GM21737 (cell line): Measurements from ENCODE around the gene FRMD4A.

Experiments
- ATAC-seq: cut with Tn5 transposase; IDR thresholded peaks from one replicate; pipeline ENCODE4 v1.9.1; 2021; ENCODE audit warnings: mild to moderate bottlenecking, moderate library complexity; ENCODE audit not compliant: unreplicated experiment

FRMD4A gene

GRCh38 chr10:13637894-13638293, 692.8 kb downstream of the FRMD4A start:
- ATAC-seq: no peak

DNA sequence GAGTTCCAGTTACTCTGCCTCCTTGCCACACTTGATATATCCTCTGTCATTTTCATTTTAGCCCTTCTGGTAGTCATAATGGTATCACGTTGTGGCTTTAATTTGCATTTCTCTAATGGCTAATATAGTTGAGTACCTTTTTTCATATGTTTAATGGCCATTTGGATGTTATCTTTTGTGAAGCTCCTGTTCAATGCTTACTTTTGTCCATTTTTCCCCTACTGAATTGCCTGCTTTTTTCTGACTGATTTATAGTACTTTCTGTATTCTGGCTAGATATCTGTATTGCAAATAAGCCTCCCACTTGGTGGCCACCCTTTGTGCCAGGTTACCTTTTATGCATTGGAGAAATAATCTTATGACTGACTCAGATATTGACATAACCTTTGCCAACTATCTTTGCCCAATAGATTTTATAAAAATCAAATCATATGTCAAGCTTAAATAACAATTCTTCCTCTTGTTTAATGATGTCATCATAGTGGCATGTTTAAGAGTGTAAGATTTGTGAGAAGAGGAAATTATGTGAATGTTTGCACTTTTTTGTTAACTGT, 693.3 kb downstream of the FRMD4A start:
- no peak for ATAC-seq

DNA sequence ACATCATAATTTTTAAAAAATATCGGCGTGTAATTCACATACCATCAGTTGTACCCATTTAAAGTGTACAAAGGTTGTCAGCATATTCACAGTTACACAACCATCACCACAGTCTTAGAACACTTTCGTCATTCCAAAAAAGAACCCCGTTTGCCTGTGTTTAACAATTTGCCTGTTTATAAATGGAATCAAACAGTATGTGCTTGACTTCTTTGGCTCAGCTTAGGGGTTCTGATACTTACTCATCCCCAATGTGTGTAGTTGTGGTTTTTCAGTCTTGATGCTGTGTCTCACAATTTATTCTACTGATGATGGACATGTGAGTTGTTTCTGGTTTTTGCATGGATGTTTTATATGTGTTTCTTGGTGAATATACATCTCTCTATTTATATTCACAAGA, 693.9 kb downstream of the FRMD4A start:
- ATAC-seq: no peak

GRCh38 chr10:13634207-13634606, 696.5 kb downstream of the FRMD4A start:
- no peak for ATAC-seq

DNA sequence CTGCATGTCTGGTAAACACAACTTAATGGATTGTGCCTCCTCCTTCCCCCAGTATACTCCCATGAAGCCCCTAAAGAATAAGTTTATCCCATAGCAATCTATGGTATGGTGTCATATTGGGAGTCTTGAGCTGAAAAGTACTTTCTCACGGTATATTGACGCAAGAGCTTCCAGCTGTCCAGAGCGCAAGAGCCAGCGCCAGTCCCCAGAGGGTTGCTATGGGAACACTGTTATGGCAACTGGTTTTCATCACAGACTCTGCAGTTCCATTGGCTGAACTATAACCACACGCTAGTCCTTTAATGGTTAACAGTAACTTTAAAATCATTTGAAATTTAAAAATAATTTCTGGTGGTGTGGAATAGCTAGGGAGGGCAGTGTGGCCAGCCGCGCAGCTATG, 697.0 kb downstream of the FRMD4A start:
- ATAC-seq: no peak

- ATAC-seq: no peak
Measured at GRCh38 chr10:13632884-13633440, 697.8 kb downstream of the FRMD4A start.

DNA sequence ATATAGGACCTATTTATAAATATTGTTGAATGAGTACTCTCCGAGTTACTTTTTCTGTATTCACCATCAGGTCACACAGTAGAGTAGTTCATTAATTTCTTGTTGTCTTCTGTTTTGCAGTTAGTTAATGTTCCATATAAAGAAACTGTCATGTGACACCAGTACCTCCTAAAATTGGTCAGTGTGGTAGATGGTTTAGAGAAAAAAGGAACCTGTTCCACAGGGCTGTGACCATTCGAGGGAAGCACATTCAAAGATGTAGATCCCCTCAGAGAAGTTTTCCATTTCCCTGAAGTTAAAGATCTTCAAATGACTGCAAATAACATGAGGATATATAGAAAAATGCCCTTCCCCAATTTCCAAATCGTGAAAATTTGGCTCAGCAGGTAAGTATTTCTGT, 698.3 kb downstream of the FRMD4A start:
- no peak for ATAC-seq

GRCh38 chr10:13631594-13631993, 699.1 kb downstream of the FRMD4A start:
- no peak for ATAC-seq

DNA sequence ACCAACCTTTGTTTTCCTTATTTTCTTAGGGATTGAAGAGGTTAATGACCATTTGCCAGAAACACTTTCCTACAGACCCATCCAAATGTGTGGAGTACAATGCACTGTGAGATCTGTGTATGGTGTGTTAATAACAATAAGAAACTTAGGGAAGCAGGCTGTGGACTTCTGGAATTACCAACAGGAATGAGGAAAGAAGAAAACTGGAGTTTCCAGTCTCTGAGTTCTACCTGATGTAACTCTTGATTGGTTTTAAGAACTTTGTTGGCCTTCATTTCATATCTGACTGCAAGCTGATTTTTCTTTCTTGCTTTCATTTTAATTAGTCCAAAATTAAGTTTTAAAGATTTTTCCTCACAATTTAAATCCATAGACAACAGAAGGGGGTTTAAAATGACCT, 700.5 kb downstream of the FRMD4A start:
- ATAC-seq: no peak

- ATAC-seq: no peak
Measured at GRCh38 chr10:13629116-13629515, 701.6 kb downstream of the FRMD4A start.

- no peak for ATAC-seq
Measured at GRCh38 chr10:13628661-13629060, 702.1 kb downstream of the FRMD4A start.

- ATAC-seq: no peak
Measured at GRCh38 chr10:13627459-13628310, 703.0 kb downstream of the FRMD4A start.

GRCh38 chr10:13624630-13625029, 706.1 kb downstream of the FRMD4A start:
- no peak for ATAC-seq

DNA sequence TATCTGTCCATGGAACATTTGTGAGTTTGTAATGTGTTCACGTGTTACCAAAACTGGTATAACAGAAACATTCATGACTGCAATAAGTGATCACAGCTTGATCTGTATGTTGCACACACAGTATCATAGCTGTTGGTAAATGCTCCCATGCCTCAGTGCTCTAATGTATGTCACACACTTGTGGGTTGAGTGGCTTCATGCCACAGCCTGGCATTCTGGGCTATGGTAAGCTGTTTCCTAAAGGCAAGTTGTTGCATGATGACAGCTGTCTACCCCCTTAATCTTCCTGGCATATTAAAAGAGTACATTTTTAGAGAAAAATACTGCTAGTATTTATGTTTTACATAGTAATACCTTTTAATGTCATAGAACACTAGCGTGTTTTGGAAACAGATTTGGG, 708.8 kb downstream of the FRMD4A start:
- ATAC-seq: no peak

DNA sequence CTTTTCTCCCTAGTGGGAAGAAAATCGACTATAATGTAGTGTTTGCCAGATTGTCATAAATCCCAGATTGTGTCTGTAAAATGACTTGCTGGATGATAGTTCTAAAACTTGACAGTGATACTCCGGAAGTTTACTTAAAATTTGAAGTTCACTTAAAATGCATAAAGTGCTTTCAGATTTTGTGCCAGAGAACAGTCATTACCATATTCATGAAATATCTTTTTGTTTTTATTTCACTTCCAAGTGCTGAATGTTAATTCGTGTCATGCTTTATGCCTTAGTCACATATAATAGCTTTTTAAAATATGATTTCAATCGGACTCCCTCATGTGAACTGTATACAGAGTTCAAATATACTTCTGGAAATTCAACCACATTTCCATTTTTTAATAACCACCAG, 713.6 kb downstream of the FRMD4A start:
- ATAC-seq: no peak

GRCh38 chr10:13615650-13616300, 714.9 kb downstream of the FRMD4A start:
- no peak for ATAC-seq

GRCh38 chr10:13614530-13615332, 716.0 kb downstream of the FRMD4A start:
- ATAC-seq: no peak

GRCh38 chr10:13613519-13613918, 717.2 kb downstream of the FRMD4A start:
- no peak for ATAC-seq

DNA sequence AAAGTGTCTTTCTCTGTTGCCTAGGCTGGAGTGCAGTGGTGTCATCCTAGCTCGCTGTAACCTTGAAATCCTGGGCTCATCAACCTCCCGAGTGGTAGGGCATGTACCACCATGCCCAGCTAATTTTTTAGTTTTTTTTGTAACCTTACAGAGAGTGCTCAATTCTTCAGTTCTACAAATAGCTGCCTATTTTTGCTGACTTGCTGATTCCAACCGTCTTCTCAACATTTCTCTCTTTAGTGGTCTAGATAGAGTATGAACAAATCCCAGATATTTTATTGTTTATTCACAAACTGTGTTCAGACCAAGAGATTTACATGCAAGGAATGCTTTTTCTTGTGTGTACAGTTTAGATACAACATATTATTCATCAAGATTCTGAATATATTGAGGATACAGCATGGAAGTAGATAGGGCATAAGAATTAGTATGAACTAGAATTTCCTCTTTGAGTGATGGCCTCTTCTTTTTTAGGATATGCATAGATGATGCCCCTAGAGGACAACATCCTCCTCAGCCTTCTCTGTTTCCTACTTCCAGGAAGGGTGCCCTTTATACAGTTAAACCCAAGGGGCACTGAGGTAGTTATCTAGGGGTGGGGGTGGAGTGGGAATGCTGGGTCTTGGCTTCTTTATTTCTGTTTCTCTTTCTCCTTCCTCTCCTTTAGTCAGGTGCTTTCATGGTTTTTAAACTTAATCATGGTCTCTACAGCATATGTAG, 717.9 kb downstream of the FRMD4A start:
- ATAC-seq: no peak

DNA sequence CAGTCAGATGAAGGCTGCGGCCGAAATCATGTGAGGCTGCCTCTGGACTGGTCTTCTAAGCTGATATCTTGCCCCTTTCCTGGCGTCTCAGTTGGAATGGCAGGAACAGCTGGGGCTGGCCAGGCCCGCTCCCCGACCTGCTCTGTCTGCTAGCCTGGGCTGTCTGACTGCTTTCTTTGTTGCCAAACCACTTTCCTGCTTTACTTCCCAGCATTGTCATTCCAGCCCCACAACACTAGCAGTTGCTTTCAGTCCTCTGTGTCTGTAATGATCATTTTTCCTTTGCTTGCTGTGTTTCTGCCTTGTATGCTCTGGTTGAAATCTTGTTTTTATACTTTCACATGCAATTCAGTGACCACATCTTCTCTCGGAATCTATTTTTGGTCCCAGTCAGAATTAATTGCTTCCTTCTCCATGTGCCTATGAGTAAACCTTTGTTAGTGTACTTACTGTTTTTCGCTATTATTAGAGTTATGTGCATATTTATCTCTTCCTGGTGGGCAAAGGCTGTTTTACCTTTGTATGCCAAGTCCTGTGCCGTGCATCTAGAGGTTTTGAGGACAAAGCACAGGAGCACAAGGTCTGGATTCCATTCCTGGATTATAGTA, 722.4 kb downstream of the FRMD4A start:
- no peak for ATAC-seq
